ENCODE measurements around the gene INSIG1.

DNA sequence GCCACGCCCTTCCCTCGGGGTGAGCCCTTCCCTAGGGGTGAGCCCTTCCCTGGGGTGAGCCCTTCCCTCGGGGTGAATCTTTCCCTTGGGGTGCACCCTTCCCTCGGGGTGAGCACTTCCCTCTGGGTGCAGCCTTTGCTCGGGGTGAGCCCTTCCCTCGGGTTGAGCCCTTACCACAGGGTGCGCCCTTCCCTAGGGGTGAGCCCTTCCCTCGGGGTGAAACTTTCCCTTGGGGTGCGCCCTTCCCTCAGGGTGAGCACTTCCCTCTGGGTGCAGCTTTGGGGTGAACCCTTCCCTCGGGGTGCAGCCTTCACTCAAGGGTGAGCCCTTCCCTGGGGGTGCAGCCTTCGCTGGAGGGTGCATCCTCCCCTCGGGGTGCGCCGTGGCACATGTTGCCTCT, 34.6 kb upstream of the INSIG1 start:
- TF ChIP-seq, protein P1, sequence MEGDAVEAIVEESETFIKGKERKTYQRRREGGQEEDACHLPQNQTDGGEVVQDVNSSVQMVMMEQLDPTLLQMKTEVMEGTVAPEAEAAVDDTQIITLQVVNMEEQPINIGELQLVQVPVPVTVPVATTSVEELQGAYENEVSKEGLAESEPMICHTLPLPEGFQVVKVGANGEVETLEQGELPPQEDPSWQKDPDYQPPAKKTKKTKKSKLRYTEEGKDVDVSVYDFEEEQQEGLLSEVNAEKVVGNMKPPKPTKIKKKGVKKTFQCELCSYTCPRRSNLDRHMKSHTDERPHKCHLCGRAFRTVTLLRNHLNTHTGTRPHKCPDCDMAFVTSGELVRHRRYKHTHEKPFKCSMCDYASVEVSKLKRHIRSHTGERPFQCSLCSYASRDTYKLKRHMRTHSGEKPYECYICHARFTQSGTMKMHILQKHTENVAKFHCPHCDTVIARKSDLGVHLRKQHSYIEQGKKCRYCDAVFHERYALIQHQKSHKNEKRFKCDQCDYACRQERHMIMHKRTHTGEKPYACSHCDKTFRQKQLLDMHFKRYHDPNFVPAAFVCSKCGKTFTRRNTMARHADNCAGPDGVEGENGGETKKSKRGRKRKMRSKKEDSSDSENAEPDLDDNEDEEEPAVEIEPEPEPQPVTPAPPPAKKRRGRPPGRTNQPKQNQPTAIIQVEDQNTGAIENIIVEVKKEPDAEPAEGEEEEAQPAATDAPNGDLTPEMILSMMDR (IDR thresholded peaks at IDR 0.05; ENCODE audit: insufficient read depth, low read depth, low read length): no peak
- no peak for TF ChIP-seq EZH2 (IDR thresholded peaks at IDR 0.05; ENCODE audit: insufficient read depth, low read length)

Data from astrocyte (in vitro differentiated cells and primary cell).